Gastroesophageal sphincter (tissue), 4 donors: ENCODE results near the gene ARMC12. TPM values are rescaled to one million over a fixed set of nuclear protein-coding genes. Genes with fewer than 3 reads are reported as not detected.

Experiments used
- ATAC-seq: fragments of 150-250 bp; one replicate; pipeline ENCODE4 v1.9.1; 2016; ENCODE audit warnings: mild to moderate bottlenecking, moderate library complexity
- H3K27ac ChIP-seq, 4 donors: fragments of 200-600 bp; sonication (generic) in 3 of 4; 1 replicate in 3 of 4; 2 replicates in 1 of 4; pipeline ENCODE4 v1.5.1; 2016 to 2019
- H3K27me3 ChIP-seq: fragments of 200-600 bp; sonication (generic); one replicate; pipeline ENCODE4 v1.5.1; 2019
- H3K36me3 ChIP-seq, 2 donors: fragments of 200-600 bp; sonication (generic); one replicate each; pipeline ENCODE4 v1.5.1; 2019; ENCODE audit warnings: control low read depth in 1 of 2
- H3K4me1 ChIP-seq, 3 donors: fragments of 200-600 bp; sonication (generic); 1 replicate in 2 of 3; 2 replicates in 1 of 3; pipeline ENCODE4 v1.5.1; 2016 to 2019; ENCODE audit warnings: control low read depth in 2 of 3
- H3K4me3 ChIP-seq, 2 donors: fragments of 200-600 bp; sonication (generic); one replicate each; pipeline ENCODE4 v1.5.1; 2019; ENCODE audit warnings: mild to moderate bottlenecking in 1 of 2, moderate library complexity in 1 of 2
- H3K9me3 ChIP-seq, 3 donors: fragments of 200-600 bp; sonication (generic); one replicate each; pipeline ENCODE4 v1.5.1; 2017 to 2019; ENCODE audit warnings: control low read depth in 2 of 3
- EP300 ChIP-seq: sonication (generic); formaldehyde crosslinking; IDR thresholded peaks from one replicate; pipeline ENCODE4 v1.6.1; 2017; ENCODE audit warnings: antibody characterized with exemption, mild to moderate bottlenecking
- POLR2A ChIP-seq, 2 donors: fragments of 450-650 bp; IDR thresholded peaks; one replicate each; pipeline ENCODE4 v1.6.1; 2017; ENCODE audit warnings: antibody characterized with exemption in 2 of 2, mild to moderate bottlenecking in 2 of 2, moderate library complexity in 1 of 2
- POLR2AphosphoS5 ChIP-seq: sonication (generic); formaldehyde crosslinking; IDR thresholded peaks from one replicate; pipeline ENCODE4 v1.6.1; 2017; ENCODE audit warnings: antibody characterized with exemption
- WGBS, 2 donors: methylation state at CpG; one replicate each; pipeline ENCODE4 v1.1.5; 2018; ENCODE audit warnings: low coverage in 1 of 2; 5-methylcytosine and 5-hydroxymethylcytosine counted together
- total RNA-seq, 4 donors: library from RNA; depleted of rRNA; stranded (reverse); fragments of >200 nt; gene quantifications; one replicate each; pipeline ENCODE4 v1.1.0, GENCODE V29; 2016
- TF ChIP-seq, protein P1 (sequence below), 4 experiments: fragments of 200-600 bp in 2 of 4; fragments of 450-650 bp in 2 of 4; sonication (generic) in 1 of 4; IDR thresholded peaks; one replicate each; pipeline ENCODE4 v1.5.1; 2017 to 2019; ENCODE audit warnings: antibody characterized with exemption in 4 of 4, mild to moderate bottlenecking in 2 of 4, moderate library complexity in 2 of 4

Gene ARMC12
- total RNA-seq, 4 donors from 2014 or later: 0.54 to 1.5 TPM; not detected in 2

DNA sequence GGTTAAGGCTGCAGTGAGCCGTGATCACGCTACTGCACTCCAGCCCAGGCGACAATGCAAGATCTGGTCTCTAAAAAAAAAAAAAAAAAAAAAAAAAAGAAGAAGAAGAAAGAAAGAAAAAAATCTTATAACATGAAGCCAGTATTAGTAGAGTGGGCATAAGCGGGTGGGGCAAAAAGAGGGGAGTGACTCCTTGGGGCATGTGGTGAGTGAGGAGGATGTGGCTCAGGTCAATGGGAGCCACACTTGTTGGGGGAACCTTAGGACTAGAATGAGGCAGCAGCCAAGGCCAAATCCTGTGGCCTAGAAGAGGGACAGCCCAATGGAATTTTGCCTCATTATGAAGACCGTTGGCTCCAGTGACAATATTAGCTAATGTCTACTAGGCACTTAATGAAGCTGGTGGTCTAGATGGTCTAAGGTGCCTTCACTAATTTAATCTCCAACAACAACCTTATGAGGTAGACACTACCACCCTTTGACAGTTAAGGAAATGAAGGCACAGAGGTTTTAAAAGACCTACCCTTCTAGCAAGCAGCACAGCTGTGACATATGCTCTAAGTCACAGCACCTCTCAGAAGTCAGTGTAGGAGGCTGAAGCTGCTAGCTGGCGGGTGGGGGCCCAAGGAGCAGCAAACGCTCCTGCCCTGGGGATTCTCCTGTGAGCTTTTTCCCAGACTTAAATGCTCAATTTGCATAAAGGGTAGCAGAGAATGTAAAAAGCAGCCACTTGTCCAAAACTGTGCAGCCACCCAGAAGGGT is 23.6 kb upstream of the ARMC12 start:
- Histone ChIP-seq H3K27me3 (no peaks in the 10 kb centered on the region), H3K4me3 (no peak overlapping the region), H3K9me3 (no peaks in the 10 kb centered on the region), H3K4me1 (peaks cover 0 to 22% (median 9%) of the 10 kb centered on the region in 3 donors), H3K36me3 (no peaks in the 10 kb centered on the region), H3K27ac (no peak overlapping the region)
- no peak for ATAC-seq
- WGBS, 2 donors: 85 to 95% methylated on average over 3 to 4 of the region's 7 CpGs
- TF ChIP-seq EP300 (no peak), POLR2A (IDR thresholded peaks at IDR 0.05) (no peak), POLR2AphosphoS5 (no peak)
- TF ChIP-seq, protein P1, sequence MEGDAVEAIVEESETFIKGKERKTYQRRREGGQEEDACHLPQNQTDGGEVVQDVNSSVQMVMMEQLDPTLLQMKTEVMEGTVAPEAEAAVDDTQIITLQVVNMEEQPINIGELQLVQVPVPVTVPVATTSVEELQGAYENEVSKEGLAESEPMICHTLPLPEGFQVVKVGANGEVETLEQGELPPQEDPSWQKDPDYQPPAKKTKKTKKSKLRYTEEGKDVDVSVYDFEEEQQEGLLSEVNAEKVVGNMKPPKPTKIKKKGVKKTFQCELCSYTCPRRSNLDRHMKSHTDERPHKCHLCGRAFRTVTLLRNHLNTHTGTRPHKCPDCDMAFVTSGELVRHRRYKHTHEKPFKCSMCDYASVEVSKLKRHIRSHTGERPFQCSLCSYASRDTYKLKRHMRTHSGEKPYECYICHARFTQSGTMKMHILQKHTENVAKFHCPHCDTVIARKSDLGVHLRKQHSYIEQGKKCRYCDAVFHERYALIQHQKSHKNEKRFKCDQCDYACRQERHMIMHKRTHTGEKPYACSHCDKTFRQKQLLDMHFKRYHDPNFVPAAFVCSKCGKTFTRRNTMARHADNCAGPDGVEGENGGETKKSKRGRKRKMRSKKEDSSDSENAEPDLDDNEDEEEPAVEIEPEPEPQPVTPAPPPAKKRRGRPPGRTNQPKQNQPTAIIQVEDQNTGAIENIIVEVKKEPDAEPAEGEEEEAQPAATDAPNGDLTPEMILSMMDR (IDR thresholded peaks at IDR 0.05): no peak

DNA sequence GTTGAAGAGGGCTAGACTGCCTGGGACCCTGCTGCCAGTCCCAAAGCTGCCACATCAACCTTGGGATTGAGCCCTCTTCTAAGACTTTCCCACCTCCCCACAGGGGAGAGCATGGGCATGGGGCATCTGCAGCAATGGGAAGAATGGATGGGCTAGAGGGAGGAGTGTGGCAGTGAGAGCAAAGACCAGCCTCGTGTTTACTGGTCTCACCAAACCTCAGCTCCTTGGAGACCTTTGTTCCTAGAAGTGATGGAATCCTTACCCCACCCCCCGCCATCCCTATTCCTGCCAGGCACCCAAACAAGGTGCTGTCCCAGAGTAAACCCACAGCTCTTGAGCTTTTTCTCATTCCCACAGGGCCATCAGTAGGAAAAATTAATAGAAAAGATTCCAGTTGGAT is 20.0 kb upstream of the ARMC12 start:
- Histone ChIP-seq H3K4me3 (no peak overlapping the region), H3K27ac (peak overlapping the region in 2 of 4 donors; percentile 21 to 98), H3K36me3 (no peaks in the 10 kb centered on the region), H3K27me3 (no peaks in the 10 kb centered on the region), H3K4me1 (peaks cover 9 to 58% (median 37%) of the 10 kb centered on the region in 3 donors), H3K9me3 (no peaks in the 10 kb centered on the region)
- ATAC-seq: no peak
- TF ChIP-seq EP300: no peak
- TF ChIP-seq POLR2A (IDR thresholded peaks at IDR 0.05): no peak
- TF ChIP-seq, protein P1 (IDR thresholded peaks at IDR 0.05): no peak
- no peak for TF ChIP-seq POLR2AphosphoS5
- 75% methylated on average over 2 of the region's 2 CpGs; no CpG with 5 or more reads in 1 of the 2 donors for WGBS, 2 donors

DNA sequence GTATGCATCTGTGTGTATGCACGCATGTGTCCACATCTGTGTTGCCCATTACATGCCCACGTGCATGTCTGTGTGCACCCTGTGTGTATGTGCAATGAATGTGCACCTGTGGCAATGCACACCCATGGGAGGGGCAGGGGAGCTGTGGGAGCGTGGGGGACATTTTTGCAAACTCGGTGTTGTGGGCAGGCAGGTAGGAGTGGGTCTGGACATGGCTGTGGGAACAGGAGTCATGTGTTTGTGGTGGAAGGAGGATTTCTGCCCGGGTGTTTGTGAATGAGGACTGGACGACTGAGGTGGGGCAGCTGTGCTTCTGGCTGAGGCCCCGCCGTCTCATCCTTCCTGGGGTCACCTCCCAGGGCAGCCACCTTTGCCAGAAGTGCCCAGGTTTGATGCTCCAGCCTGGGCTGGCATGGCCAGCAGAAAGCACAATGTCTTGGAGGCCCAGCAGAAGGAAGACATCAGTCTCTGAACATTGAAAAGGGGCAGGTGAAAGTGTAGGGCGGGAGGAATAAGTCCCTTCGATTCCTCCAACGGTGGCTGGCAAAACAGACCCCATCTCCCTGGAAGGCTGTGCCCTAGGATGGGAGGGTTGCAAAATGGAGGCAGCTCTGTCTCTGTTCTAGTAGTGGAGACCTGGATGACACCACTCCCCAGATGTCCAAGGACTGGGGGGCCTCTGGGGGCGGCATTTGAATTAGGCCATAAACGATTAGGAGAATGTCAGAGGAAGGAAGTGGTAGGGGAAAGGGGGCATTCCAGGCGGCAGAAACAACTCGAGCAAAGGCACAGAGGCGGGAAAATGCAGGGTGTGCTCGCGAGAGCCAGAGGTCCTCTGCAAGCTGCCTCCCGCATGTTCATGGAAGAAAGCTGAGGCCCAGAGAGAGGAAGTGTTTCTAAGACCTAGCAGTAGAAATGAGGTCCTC is 19.1 kb upstream of the ARMC12 start:
- TF ChIP-seq POLR2AphosphoS5: no peak
- H3K4me3 ChIP-seq: no peak overlapping the region
- no peaks in the 10 kb centered on the region for H3K36me3 ChIP-seq
- H3K4me1 ChIP-seq: peaks cover 13 to 67% (median 44%) of the 10 kb centered on the region in 3 donors
- no peak for ATAC-seq
- H3K9me3 ChIP-seq: no peaks in the 10 kb centered on the region
- H3K27me3 ChIP-seq: no peaks in the 10 kb centered on the region
- H3K27ac ChIP-seq: peak overlapping the region in 3 of 4 donors; percentile 89 to 100 (median 98)
- WGBS, 2 donors: 87 to 90% methylated on average over 9 to 14 of the region's 19 CpGs

GRCh38 chr6:35718375-35718736 is 18.5 kb upstream of the ARMC12 start:
- peak overlapping the region in 3 of 4 donors; percentile 89 to 100 (median 98) for H3K27ac ChIP-seq
- peaks cover 13 to 73% (median 46%) of the 10 kb centered on the region in 3 donors for H3K4me1 ChIP-seq
- H3K9me3 ChIP-seq: no peaks in the 10 kb centered on the region
- no peak overlapping the region for H3K4me3 ChIP-seq
- no peaks in the 10 kb centered on the region for H3K36me3 ChIP-seq
- WGBS, 2 donors: 74 to 82% methylated on average over 2 to 4 of the region's 4 CpGs
- no peaks in the 10 kb centered on the region for H3K27me3 ChIP-seq
- ATAC-seq: no peak
- TF ChIP-seq, protein P1 (IDR thresholded peaks at IDR 0.05): no peak
- no peak for TF ChIP-seq POLR2AphosphoS5

GRCh38 chr6:35718911-35719381 is 17.9 kb upstream of the ARMC12 start:
- Histone ChIP-seq H3K4me1 (peaks cover 14 to 79% (median 50%) of the 10 kb centered on the region in 3 donors), H3K4me3 (no peak overlapping the region)
- no peak for ATAC-seq

More at GRCh38 chr6:35718911-35719381, 17.9 kb upstream of the ARMC12 start:
- Histone ChIP-seq H3K9me3 (no peaks in the 10 kb centered on the region), H3K27ac (peak overlapping the region in 3 of 4 donors; percentile 89 to 100 (median 98)), H3K27me3 (no peaks in the 10 kb centered on the region), H3K36me3 (no peaks in the 10 kb centered on the region)
- TF ChIP-seq POLR2A (IDR thresholded peaks at IDR 0.05): no peak
- TF ChIP-seq, protein P1 (IDR thresholded peaks at IDR 0.05): no peak
- TF ChIP-seq EP300: no peak
- TF ChIP-seq POLR2AphosphoS5: no peak
- WGBS, 2 donors: 76% methylated on average over 2 of the region's 2 CpGs; no CpG with 5 or more reads in 1 of the 2 donors
